HFF-Myc (cell line): Measurements from ENCODE around the gene SLC22A5.
A peak's percentile ranks its signal among the peaks of the same experiment; 100 is the strongest.
"Not testable (repeated sequence)": the region's sequence is repeated elsewhere in the genome, so short reads cannot be mapped to it uniquely, and the experiment has no call there.

Source experiments
- DNase-seq: peaks from one replicate; pipeline ENCODE4 v3.0.0-alpha.2; 2011; ENCODE audit warnings: low read depth; ENCODE audit errors: extremely low read depth
- H3K4me3 ChIP-seq: replicated peaks from 2 replicates; pipeline ENCODE4 v1.5.1; 2011; ENCODE audit warnings: low read depth, mild to moderate bottlenecking, control low read depth, low read length
- TF ChIP-seq, protein P1 (sequence below): IDR thresholded peaks from 2 replicates; pipeline ENCODE4 v1.5.1; 2012; ENCODE audit warnings: mild to moderate bottlenecking, low read depth, low read length, control low read depth; ENCODE audit errors: missing control alignments

Gene SLC22A5

DNA sequence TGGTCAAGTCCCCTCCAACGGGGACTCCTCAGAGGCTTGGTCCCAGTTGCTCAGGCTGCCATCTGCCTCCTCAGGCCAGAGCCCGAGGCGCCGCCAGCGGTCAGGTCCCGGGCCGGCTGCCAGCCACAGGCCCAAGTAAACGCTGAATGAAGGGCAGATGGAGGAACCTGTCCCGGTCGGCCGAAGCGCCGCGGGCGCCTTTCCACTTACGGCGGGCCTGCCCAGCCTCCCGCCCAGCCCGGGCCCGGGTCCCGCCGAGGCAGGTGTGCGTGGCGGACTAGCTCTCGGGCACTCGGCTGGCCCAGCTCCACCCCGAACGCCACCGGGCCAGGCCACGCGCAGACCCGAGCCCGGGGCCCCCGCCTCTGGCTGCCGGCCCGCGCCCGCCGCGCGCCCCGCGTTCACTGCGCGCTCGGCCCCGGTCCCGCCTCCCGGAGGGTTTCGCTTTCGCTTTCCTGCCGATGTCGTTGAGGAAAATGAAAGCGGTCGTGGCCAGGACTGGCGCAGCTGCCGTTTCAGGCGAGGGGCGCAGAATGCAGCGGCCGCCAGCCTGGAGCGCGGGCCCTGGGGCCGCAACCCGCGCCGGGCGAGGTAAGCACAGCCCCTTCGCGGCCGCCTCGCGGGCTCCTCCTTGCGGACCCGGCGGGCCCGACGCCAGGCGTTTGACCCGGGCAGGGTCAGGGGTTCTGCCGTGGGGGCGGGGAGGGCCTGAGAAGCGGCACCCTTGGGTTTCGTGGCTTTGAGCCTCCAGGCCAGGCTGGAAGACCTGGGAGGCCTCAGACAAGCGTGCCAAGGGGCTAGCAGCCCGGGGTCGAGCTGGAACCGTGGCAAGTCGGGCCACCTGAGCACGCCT lies 41.2 kb downstream of the SLC22A5 start:
- TF ChIP-seq, protein P1, sequence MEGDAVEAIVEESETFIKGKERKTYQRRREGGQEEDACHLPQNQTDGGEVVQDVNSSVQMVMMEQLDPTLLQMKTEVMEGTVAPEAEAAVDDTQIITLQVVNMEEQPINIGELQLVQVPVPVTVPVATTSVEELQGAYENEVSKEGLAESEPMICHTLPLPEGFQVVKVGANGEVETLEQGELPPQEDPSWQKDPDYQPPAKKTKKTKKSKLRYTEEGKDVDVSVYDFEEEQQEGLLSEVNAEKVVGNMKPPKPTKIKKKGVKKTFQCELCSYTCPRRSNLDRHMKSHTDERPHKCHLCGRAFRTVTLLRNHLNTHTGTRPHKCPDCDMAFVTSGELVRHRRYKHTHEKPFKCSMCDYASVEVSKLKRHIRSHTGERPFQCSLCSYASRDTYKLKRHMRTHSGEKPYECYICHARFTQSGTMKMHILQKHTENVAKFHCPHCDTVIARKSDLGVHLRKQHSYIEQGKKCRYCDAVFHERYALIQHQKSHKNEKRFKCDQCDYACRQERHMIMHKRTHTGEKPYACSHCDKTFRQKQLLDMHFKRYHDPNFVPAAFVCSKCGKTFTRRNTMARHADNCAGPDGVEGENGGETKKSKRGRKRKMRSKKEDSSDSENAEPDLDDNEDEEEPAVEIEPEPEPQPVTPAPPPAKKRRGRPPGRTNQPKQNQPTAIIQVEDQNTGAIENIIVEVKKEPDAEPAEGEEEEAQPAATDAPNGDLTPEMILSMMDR = peak; percentile 61
- DNase-seq = no peak
- peak overlapping the region; percentile 50 for H3K4me3 ChIP-seq

DNA sequence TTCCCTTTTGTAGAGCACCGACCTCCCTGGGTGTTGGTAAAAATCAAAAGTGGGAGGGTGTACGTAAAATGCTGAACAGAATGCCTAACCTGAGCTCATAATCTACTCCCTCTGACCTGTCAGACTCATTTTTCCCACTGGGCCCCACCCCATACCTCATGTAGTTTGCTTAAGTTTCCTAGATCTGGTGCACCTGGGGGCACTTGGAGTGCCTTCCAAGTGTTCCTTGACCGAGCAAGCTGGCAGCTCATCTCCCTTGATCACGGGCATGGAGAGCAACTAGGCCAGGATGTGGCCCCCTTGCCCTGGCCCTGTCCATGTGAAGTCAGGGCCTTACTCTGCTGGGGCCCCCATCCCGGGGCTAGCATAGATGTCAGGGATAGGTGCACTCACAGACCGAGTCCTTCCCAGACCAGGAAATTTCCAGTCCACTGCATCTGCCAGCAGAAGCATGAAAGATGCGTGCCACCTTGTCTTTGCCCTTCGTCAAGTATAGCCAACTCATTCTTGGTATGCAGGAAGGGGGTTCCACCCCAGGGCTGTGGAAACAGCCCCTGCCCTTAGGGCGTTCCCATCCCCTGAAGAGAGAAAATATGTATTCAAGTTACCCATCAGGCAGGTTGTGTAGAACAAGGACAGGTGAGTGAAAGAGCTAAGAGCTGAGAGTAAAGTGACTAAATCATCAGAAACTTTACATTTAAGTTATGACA lies 41.9 kb downstream of the SLC22A5 start:
- TF ChIP-seq, protein P1 = no peak
- peak overlapping the region; percentile 50 for H3K4me3 ChIP-seq
- DNase-seq = no peak

DNA sequence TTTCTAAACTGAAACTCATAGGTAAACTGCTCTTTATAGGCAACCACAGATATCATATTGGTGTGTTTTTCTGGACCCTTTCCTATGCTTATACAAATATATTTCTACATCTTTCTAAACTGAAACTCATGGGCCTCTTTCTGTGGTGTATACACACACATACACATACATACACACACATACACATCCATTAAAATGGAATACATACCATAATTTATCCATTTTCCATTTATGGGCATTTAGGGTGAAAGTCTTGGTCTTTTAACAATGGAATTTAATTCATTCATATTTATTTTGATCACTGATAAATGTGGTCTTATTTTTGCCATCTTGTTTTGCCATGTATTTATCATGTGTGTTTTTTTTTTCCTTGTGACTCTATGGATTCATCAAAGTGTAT lies 44.1 kb downstream of the SLC22A5 start:
- H3K4me3 ChIP-seq = no peak overlapping the region
- DNase-seq = no peak
- TF ChIP-seq, protein P1 = no peak

DNA sequence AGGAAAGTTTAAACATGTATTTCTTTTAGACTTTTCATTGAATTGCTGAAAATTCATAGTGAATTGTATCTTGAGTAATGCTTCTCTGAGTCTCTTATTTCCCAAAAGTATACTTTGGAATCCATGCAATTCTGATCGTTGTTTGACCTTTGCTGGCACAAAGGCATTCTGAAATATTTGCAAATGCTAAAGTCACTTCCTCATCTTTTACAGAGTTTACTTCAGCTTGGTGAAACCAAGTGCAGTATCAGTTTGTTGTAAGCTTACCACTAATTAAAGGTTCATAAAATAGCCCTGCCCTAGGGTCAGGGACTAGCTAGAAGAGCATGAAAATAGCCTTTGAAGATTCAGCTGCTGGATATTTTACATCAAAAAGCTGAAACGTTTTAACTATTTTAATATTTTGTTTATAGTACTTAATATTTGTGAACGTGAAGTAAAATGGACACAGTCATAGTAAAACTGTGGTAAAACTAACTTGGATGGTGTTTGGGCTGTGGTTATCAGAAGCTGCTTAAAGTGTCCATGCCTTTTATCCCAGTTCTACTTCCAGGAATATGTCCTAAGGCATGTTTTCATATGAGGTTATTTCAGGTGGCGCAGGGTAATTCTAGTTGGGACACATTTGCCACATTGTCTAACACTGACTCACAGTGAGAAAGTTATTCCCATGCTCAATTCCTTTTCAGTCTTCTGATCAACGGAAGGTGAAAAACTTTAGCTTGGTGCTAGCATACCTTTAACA lies 45.3 kb downstream of the SLC22A5 start:
- DNase-seq = no peak
- TF ChIP-seq, protein P1 = no peak
- no peak overlapping the region for H3K4me3 ChIP-seq

DNA sequence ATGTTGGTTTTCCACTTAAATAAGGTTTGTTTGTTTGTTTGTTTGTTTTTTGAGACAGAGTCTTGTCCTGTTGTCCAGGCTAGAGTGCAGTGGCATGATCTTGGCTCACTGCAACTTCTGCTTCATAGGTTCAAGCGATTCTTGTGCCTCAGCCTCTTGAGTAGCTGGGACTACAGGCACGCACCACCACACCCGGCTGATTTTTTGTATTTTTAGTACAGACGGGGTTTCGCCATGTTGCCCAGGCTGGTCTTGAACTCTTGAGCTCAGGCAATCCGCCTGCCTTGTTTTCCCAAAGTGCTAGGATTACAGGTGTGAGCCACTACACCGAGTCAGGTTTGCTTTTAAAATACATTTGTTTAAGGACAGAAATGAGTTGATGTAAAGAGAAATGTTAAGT lies 46.0 kb downstream of the SLC22A5 start:
- not testable (repeated sequence) for DNase-seq, H3K4me3 ChIP-seq

DNA sequence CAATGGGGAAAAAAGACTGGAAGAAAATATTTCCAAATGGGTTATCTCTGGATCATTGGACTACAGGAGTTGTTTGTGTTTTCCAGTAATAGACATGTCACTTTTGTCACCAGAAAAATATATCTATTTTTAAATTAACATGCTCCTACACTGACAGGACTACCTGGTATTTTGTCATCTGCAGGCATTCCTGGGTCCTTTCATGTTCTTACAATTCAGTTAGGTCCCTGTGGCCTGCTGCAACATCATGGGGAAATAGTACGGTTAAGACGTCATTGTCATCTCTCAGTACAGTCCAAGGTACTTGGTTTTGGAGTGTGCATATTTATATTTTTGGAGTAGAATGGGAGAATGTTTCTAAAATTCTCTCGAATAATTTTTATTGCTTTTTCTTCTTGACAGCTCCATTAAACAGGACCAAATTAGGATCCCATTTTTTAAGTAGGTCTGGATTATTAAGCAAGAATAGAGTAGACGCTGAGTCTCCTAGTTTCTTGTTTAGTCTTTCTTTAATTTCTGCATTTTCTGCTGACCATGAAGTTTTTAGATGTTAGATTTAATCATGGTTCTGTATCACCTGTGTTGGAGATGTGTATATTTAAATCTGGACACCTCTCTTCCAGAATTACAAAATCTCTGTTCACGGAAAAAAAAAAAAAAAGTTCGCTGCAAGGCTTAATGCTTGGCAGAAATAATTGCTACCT lies 46.9 kb downstream of the SLC22A5 start:
- TF ChIP-seq, protein P1 = no peak
- DNase-seq = no peak
- H3K4me3 ChIP-seq = no peak overlapping the region

DNA sequence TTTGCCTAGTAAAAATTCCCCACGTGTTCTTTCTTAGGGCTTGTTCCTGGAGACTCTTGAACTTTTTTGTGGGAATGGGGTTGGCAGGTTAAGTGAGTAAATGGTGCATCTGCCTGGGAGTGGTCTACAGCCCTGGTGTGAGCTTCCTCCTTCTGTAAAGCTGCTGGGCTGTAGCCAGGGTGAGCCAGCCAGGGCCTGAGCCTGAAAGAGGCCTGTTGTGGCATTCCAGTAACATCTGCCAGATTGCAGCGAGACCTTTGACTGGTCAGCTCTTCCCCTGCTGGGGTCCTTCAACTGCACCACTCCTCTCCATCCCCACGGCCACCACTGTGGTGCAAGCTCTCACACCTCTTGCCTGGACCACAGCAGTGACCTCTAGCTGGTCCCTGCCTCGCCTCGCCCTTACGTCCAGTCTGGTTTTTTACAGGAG lies 47.5 kb downstream of the SLC22A5 start:
- no peak for DNase-seq
- TF ChIP-seq, protein P1 = no peak

More for the DNA sequence above, 47.5 kb downstream of the SLC22A5 start:
- no peak overlapping the region for H3K4me3 ChIP-seq
